ENCODE measurements around the gene SLC6A2. TPM values are rescaled to one million over a fixed set of nuclear protein-coding genes. Genes with fewer than 3 reads are reported as not detected.

The SLC6A2 gene
- total RNA-seq, 2 donors from 2014 or later: 0.16 TPM; not detected in 1

GRCh38 chr16:55703003-55704001 is 47.5 kb downstream of the SLC6A2 start:
- no peak overlapping the region for H3K9ac ChIP-seq (ENCODE audit: low read depth in 2 of 2, low read length in 2 of 2)
- H3K9me3 ChIP-seq: no peaks in the 10 kb centered on the region
- no peaks in the 10 kb centered on the region for H3K27me3 ChIP-seq
- intact Hi-C loops (cut with DNase I): loop anchor here (2.0 to 10.0 kb wide), 3 partner anchors 161 to 239 kb away; no protein-coding TSS in a partner anchor
- H3K36me3 ChIP-seq: no peaks in the 10 kb centered on the region
- DNase-seq: peak; percentile 26
- TF ChIP-seq, protein P1, sequence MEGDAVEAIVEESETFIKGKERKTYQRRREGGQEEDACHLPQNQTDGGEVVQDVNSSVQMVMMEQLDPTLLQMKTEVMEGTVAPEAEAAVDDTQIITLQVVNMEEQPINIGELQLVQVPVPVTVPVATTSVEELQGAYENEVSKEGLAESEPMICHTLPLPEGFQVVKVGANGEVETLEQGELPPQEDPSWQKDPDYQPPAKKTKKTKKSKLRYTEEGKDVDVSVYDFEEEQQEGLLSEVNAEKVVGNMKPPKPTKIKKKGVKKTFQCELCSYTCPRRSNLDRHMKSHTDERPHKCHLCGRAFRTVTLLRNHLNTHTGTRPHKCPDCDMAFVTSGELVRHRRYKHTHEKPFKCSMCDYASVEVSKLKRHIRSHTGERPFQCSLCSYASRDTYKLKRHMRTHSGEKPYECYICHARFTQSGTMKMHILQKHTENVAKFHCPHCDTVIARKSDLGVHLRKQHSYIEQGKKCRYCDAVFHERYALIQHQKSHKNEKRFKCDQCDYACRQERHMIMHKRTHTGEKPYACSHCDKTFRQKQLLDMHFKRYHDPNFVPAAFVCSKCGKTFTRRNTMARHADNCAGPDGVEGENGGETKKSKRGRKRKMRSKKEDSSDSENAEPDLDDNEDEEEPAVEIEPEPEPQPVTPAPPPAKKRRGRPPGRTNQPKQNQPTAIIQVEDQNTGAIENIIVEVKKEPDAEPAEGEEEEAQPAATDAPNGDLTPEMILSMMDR (IDR thresholded peaks at IDR 0.05): peak; percentile 42
- no peaks in the 10 kb centered on the region for H3K4me1 ChIP-seq
- H3K4me3 ChIP-seq: no peak overlapping the region
- no peak overlapping the region for H3K27ac ChIP-seq

GRCh38 chr16:55706739-55707384 is 51.1 kb downstream of the SLC6A2 start:
- H3K9me3 ChIP-seq: no peaks in the 10 kb centered on the region
- H3K4me1 ChIP-seq: no peaks in the 10 kb centered on the region
- no peak overlapping the region for H3K9ac ChIP-seq (ENCODE audit: low read depth in 2 of 2, low read length in 2 of 2)
- no peak overlapping the region for H3K27ac ChIP-seq
- no peak overlapping the region for H3K4me3 ChIP-seq
- TF ChIP-seq, protein P1 (IDR thresholded peaks at IDR 0.05): no peak
- intact Hi-C loops (cut with DNase I): loop anchor here (10.0 kb wide), 1 partner anchor 212 kb away; no protein-coding TSS in a partner anchor
- no peak for DNase-seq
- H3K36me3 ChIP-seq: no peaks in the 10 kb centered on the region
- no peaks in the 10 kb centered on the region for H3K27me3 ChIP-seq

DNA sequence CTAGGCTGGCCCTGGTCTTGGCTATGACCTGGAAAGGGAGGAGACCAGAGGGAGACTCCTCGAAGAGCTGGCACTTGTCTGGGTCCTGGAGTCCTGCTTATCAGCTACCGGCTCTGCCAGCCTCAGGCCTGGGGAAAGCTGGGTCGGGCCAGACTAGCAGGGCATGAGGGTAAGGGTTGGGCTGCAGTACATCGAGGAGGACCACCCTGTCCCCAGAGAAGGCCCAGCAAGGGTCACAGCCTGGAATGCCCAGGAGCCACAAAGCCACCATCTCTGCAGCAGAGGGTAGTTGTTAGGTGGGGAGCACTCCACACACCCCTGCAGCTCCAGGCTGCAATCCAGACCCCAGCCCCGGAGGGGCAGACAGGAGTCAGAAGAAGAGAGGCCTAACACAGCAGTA is 54.0 kb downstream of the SLC6A2 start:
- DNase-seq: no peak
- intact Hi-C loops (cut with DNase I): loop anchor here (10.0 kb wide), 1 partner anchor 215 kb away; no protein-coding TSS in a partner anchor
- no peaks in the 10 kb centered on the region for H3K27me3 ChIP-seq

GRCh38 chr16:55710466-55710865 is 54.7 kb downstream of the SLC6A2 start:
- intact Hi-C loops (cut with DNase I): no loop called here
- Histone ChIP-seq H3K9me3 (no peaks in the 10 kb centered on the region), H3K27me3 (no peaks in the 10 kb centered on the region), H3K9ac (ENCODE audit: low read depth in 2 of 2, low read length in 2 of 2) (no peak overlapping the region), H3K4me1 (no peaks in the 10 kb centered on the region), H3K4me3 (no peak overlapping the region), H3K27ac (no peak overlapping the region), H3K36me3 (no peaks in the 10 kb centered on the region)
- TF ChIP-seq, protein P1 (IDR thresholded peaks at IDR 0.05): no peak
- no peak for DNase-seq

More for the DNA sequence above, 54.0 kb downstream of the SLC6A2 start:
- Histone ChIP-seq H3K9me3 (no peaks in the 10 kb centered on the region), H3K4me1 (no peaks in the 10 kb centered on the region), H3K9ac (ENCODE audit: low read depth in 2 of 2, low read length in 2 of 2) (no peak overlapping the region), H3K36me3 (no peaks in the 10 kb centered on the region), H3K27ac (no peak overlapping the region), H3K4me3 (no peak overlapping the region)
- TF ChIP-seq, protein P1 (IDR thresholded peaks at IDR 0.05): no peak

Measured in colonic mucosa (tissue), 4 donors.